IMR-90 (cell line): Measurements from ENCODE around the gene ZCCHC17.

Experiments used
- CEBPB ChIP-seq: IDR thresholded peaks from 2 replicates; pipeline ENCODE4 v1.6.1; 2012; ENCODE audit warnings: low read depth, low read length, improper control_type of control experiment
- CTCF ChIP-seq: conservative IDR thresholded peaks from 2 replicates; pipeline ENCODE4 v1.5.1; 2012; ENCODE audit warnings: mild to moderate bottlenecking, low read depth, low read length, improper control_type of control experiment
- FOS ChIP-seq: fragments of 150-350 bp; IDR thresholded peaks from 2 replicates; pipeline ENCODE4 v1.6.1; 2016; ENCODE audit warnings: low read depth, low read length
- MAZ ChIP-seq: IDR thresholded peaks from 2 replicates; pipeline ENCODE4 v1.6.1; 2012; ENCODE audit warnings: low read depth, mild to moderate bottlenecking, low read length, improper control_type of control experiment, moderate library complexity, borderline replicate concordance
- POLR2A ChIP-seq: IDR thresholded peaks from 2 replicates; pipeline ENCODE4 v1.6.1; 2012; ENCODE audit warnings: mild to moderate bottlenecking, low read depth, low read length
- RAD21 ChIP-seq: IDR thresholded peaks from 2 replicates; pipeline ENCODE4 v1.6.1; 2012; ENCODE audit warnings: low read length, improper control_type of control experiment
- SMC3 ChIP-seq: fragments of 150-350 bp; IDR thresholded peaks from 2 replicates; pipeline ENCODE4 v1.6.1; 2016; ENCODE audit warnings: low read depth, mild to moderate bottlenecking, antibody characterized with exemption, low read length, moderate library complexity

DNA sequence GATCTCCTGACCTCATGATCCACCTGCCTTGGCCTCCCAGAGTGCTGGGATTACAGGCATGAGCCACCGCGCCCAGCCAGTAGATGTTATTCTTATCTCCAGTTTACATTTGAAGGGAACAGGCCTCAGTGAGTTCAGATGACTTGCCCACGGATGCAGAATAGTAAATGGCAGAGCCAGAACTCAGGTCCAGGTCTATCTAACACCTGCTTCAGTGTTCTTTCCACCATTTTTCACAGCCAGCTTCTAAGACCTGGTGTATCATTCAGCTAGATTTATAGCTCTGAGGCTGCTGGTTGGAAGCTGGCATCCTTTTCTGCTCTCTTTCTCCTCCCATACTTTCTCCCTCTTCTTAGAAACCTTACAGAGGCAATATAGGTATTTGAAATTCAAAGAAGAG, 65.2 kb downstream of the ZCCHC17 start:
- no peak for TF ChIP-seq CTCF
- TF ChIP-seq CEBPB, result no peak
- TF ChIP-seq SMC3, result no peak
- TF ChIP-seq MAZ, result no peak
- no peak for TF ChIP-seq POLR2A
- TF ChIP-seq RAD21, result no peak
- TF ChIP-seq FOS, result no peak
